Prostate gland (tissue), 2 donors: ENCODE data around the gene MUC20.
"Not testable (repeated sequence)": the region's sequence is repeated elsewhere in the genome, so short reads cannot be mapped to it uniquely, and the experiment has no call there.

Experiments used
- POLR2A ChIP-seq: fragments of 450-650 bp; IDR thresholded peaks from one replicate; pipeline ENCODE4 v1.6.1; 2016; ENCODE audit warnings: antibody characterized with exemption, mild to moderate bottlenecking
- POLR2AphosphoS5 ChIP-seq: sonication (generic); formaldehyde crosslinking; IDR thresholded peaks from one replicate; pipeline ENCODE4 v1.6.1; 2017; ENCODE audit warnings: antibody characterized with exemption
- TF ChIP-seq, protein P1 (sequence below), 4 experiments: fragments of 200-600 bp in 2 of 4; fragments of 450-650 bp in 2 of 4; sonication (generic) in 2 of 4; IDR thresholded peaks; 1 replicate in 3 of 4; 2 replicates in 1 of 4; pipeline ENCODE4 v1.5.1; 2016 to 2019; ENCODE audit warnings: antibody characterized with exemption in 4 of 4, mild to moderate bottlenecking in 2 of 4, moderate library complexity in 2 of 4

- TF ChIP-seq, protein P1, sequence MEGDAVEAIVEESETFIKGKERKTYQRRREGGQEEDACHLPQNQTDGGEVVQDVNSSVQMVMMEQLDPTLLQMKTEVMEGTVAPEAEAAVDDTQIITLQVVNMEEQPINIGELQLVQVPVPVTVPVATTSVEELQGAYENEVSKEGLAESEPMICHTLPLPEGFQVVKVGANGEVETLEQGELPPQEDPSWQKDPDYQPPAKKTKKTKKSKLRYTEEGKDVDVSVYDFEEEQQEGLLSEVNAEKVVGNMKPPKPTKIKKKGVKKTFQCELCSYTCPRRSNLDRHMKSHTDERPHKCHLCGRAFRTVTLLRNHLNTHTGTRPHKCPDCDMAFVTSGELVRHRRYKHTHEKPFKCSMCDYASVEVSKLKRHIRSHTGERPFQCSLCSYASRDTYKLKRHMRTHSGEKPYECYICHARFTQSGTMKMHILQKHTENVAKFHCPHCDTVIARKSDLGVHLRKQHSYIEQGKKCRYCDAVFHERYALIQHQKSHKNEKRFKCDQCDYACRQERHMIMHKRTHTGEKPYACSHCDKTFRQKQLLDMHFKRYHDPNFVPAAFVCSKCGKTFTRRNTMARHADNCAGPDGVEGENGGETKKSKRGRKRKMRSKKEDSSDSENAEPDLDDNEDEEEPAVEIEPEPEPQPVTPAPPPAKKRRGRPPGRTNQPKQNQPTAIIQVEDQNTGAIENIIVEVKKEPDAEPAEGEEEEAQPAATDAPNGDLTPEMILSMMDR (IDR thresholded peaks at IDR 0.05), result not testable (repeated sequence)
- not testable (repeated sequence) for TF ChIP-seq POLR2A, POLR2AphosphoS5
Observed at GRCh38 chr3:195770841-195771645, 50.3 kb downstream of the MUC20 start.
